GM18867 (cell line): Measurements from ENCODE around the gene CCR5AS.

ENCODE experiments used
- ATAC-seq: cut with Tn5 transposase; IDR thresholded peaks from one replicate; pipeline ENCODE4 v1.9.1; 2021; ENCODE audit warnings: mild to moderate bottlenecking, moderate library complexity; ENCODE audit not compliant: unreplicated experiment

The CCR5AS gene

GRCh38 chr3:46383211-46383950 lies 23.5 kb downstream of the CCR5AS start:
- ATAC-seq, result no peak

GRCh38 chr3:46381625-46382024 lies 25.2 kb downstream of the CCR5AS start:
- no peak for ATAC-seq

GRCh38 chr3:46380471-46381221 lies 26.2 kb downstream of the CCR5AS start:
- ATAC-seq, result no peak

- no peak for ATAC-seq
Measured at GRCh38 chr3:46378426-46378942, 28.4 kb downstream of the CCR5AS start.

- ATAC-seq, result no peak
Measured at GRCh38 chr3:46375814-46376213, 31.1 kb downstream of the CCR5AS start.

GRCh38 chr3:46375218-46375617 lies 31.6 kb downstream of the CCR5AS start:
- ATAC-seq, result no peak

- ATAC-seq, result no peak
Measured at GRCh38 chr3:46374755-46375154, 32.1 kb downstream of the CCR5AS start.

GRCh38 chr3:46372492-46373359 lies 34.1 kb downstream of the CCR5AS start:
- ATAC-seq, result no peak

- no peak for ATAC-seq
Measured at GRCh38 chr3:46371519-46372340, 35.1 kb downstream of the CCR5AS start.

GRCh38 chr3:46370839-46371518 lies 35.9 kb downstream of the CCR5AS start, which contains the start of gene CCR5:
TSS of gene CCR5 (plus strand) at chr3:46370946. CDS start at chr3:46372903, 1,957 bp downstream.
- ATAC-seq, result no peak

- ATAC-seq, result peak; percentile 59
Measured at GRCh38 chr3:46369675-46370132, 37.2 kb downstream of the CCR5AS start.

GRCh38 chr3:46369151-46369550 lies 37.7 kb downstream of the CCR5AS start:
- ATAC-seq, result no peak

GRCh38 chr3:46368569-46368968 lies 38.3 kb downstream of the CCR5AS start:
- ATAC-seq, result peak; percentile 64

GRCh38 chr3:46367811-46368210 lies 39.1 kb downstream of the CCR5AS start:
- no peak for ATAC-seq

- no peak for ATAC-seq
Measured at GRCh38 chr3:46365737-46366524, 40.9 kb downstream of the CCR5AS start.

GRCh38 chr3:46365041-46365440 lies 41.8 kb downstream of the CCR5AS start:
- no peak for ATAC-seq

- no peak for ATAC-seq
Measured at GRCh38 chr3:46361408-46362283, 45.2 kb downstream of the CCR5AS start.

- ATAC-seq, result no peak
Measured at GRCh38 chr3:46360907-46361306, 46.0 kb downstream of the CCR5AS start.
